Endothelial cell of umbilical vein (primary cell): ENCODE results near the gene TPM1. TPM values are rescaled to one million over a fixed set of nuclear protein-coding genes. Genes with fewer than 3 reads are reported as not detected.

Experiments used
- BruUV-seq: library from RNA; stranded (reverse); fragments of 400-500 nt; replicated peaks from 2 replicates; lab custom pipeline; 2021; lab: Mats Ljungman, UMichigan
- CTCF ChIA-PET: fragments of 300-600, 350-600 bp; sonication (Branson Sonifier 250); formaldehyde crosslinking; loops from one replicate; lab custom pipeline; 2021; ENCODE audit warnings: antibody characterized with exemption, inconsistent platforms; lab: Charles Lee
- POLR2A ChIA-PET: fragments of 300-600, 350-600 bp; sonication (Branson Sonifier 250); formaldehyde crosslinking; loops from one replicate; lab custom pipeline; 2021; ENCODE audit warnings: antibody characterized with exemption, inconsistent platforms; lab: Charles Lee
- DNase-seq: peaks from one replicate; pipeline ENCODE4 v3.0.0-alpha.2; 2011; ENCODE audit warnings: low read depth, low spot score
- FAIRE-seq: peaks from 2 replicates; lab custom pipeline; 2011; peaks lifted over from hg19 to GRCh38; lab: Jason Lieb, UNC
- H2AFZ ChIP-seq: 2 replicates; pipeline ENCODE4 v1.6.0; 2012; ENCODE audit warnings: low read depth, low read length, control low read depth, inconsistent platforms
- H3K27ac ChIP-seq: 2 replicates; pipeline ENCODE4 v1.5.1; 2011; ENCODE audit warnings: low read depth, mild to moderate bottlenecking, control low read depth, low read length, moderate library complexity; ENCODE audit not compliant: insufficient read depth
- H3K27me3 ChIP-seq, 2 experiments: 2 replicates each; pipeline versions ENCODE4 v1.6.0 to v1.6.1; 2011; ENCODE audit warnings: low read length in 2 of 2, mixed read lengths in 1 of 2; ENCODE audit not compliant: control insufficient read depth in 2 of 2, insufficient read depth in 2 of 2
- H3K36me3 ChIP-seq, 2 experiments: 2 replicates in 1 of 2; 3 replicates in 1 of 2; pipeline ENCODE4 v1.5.1; 2011; ENCODE audit warnings: low read length in 2 of 2, mild to moderate bottlenecking in 1 of 2, moderate library complexity in 1 of 2; ENCODE audit not compliant: control insufficient read depth in 2 of 2, insufficient read depth in 2 of 2; ENCODE audit errors: extremely low read depth in 1 of 2
- H3K4me1 ChIP-seq: 3 replicates; pipeline ENCODE4 v1.5.1; 2011; ENCODE audit warnings: mild to moderate bottlenecking, low read length; ENCODE audit not compliant: control insufficient read depth, insufficient read depth; ENCODE audit errors: extremely low read depth
- H3K4me2 ChIP-seq: 2 replicates; pipeline ENCODE4 v1.6.1; 2011; ENCODE audit warnings: low read length, control low read depth, mixed read lengths; ENCODE audit not compliant: insufficient read depth
- H3K4me3 ChIP-seq, 3 experiments: fragments of 200-600 bp in 1 of 3; sonication (generic), shearing (Covaris generic) in 1 of 3; replicated peaks in 1 of 3; 2 replicates each; pipeline ENCODE4 v1.5.1; 2011 to 2016; ENCODE audit warnings: control low read depth in 3 of 3, low read length in 3 of 3, mild to moderate bottlenecking in 2 of 3, inconsistent platforms in 1 of 3, low read depth in 1 of 3, moderate library complexity in 1 of 3; ENCODE audit not compliant: insufficient read depth in 1 of 3
- H3K79me2 ChIP-seq: 2 replicates; pipeline ENCODE4 v1.6.0; 2012; ENCODE audit warnings: low read length, inconsistent platforms; ENCODE audit not compliant: control insufficient read depth, insufficient read depth
- H3K9ac ChIP-seq: replicated peaks from 2 replicates; pipeline ENCODE3; 2011; ENCODE audit warnings: low read length, control low read depth; ENCODE audit not compliant: insufficient read depth; ENCODE audit errors: extremely low read depth
- H3K9me1 ChIP-seq: replicated peaks from 3 replicates; pipeline ENCODE4 v1.6.0; 2011; ENCODE audit warnings: mild to moderate bottlenecking, low read length; ENCODE audit not compliant: control insufficient read depth, insufficient read depth; ENCODE audit errors: extremely low read depth
- H3K9me3 ChIP-seq: replicated peaks from 2 replicates; pipeline ENCODE4 v1.5.1; 2012; ENCODE audit warnings: low read length, inconsistent platforms; ENCODE audit not compliant: control insufficient read depth, insufficient read depth
- H4K20me1 ChIP-seq: replicated peaks from 2 replicates; pipeline ENCODE3; 2011; ENCODE audit warnings: mild to moderate bottlenecking, low read length; ENCODE audit not compliant: control insufficient read depth, insufficient read depth; ENCODE audit errors: extremely low read depth
- EZH2 ChIP-seq: IDR thresholded peaks from 2 replicates; pipeline ENCODE4 v1.6.1; 2012; ENCODE audit warnings: borderline replicate concordance, low read depth, mild to moderate bottlenecking, moderate library complexity, low read length, inconsistent platforms; ENCODE audit not compliant: severe bottlenecking
- FOS ChIP-seq: IDR thresholded peaks from 2 replicates; pipeline ENCODE4 v1.6.1; 2011; ENCODE audit warnings: mild to moderate bottlenecking, low read length, moderate library complexity, borderline replicate concordance; ENCODE audit not compliant: insufficient read depth
- GATA2 ChIP-seq: IDR thresholded peaks from 2 replicates; pipeline ENCODE4 v1.7.0; 2011; ENCODE audit warnings: low read depth, mild to moderate bottlenecking, moderate library complexity, mixed read lengths, low read length; ENCODE audit not compliant: insufficient read length, insufficient read depth
- JUN ChIP-seq: IDR thresholded peaks from 2 replicates; pipeline ENCODE4 v1.6.1; 2011; ENCODE audit warnings: borderline replicate concordance, low read depth; ENCODE audit not compliant: insufficient read length, insufficient read depth
- MYC ChIP-seq: IDR thresholded peaks from one replicate; pipeline ENCODE4 v1.6.1; 2011; ENCODE audit warnings: mild to moderate bottlenecking, low read depth, low read length
- POLR2A ChIP-seq: IDR thresholded peaks from 2 replicates; pipeline ENCODE4 v1.6.1; 2012; ENCODE audit warnings: low read depth, mild to moderate bottlenecking, control low read depth, low read length
- POLR2AphosphoS5 ChIP-seq: IDR thresholded peaks from 2 replicates; pipeline ENCODE4 v1.6.1; 2012; ENCODE audit warnings: low read depth, mild to moderate bottlenecking, control low read depth, low read length, moderate library complexity; ENCODE audit not compliant: insufficient read depth
- dilution Hi-C: fragments of 300-500 bp; cut with MboI; formaldehyde crosslinking; loops from one replicate; pipeline ENCODE4 v1.15.0; 2019; ENCODE audit warnings: low sequenced_read_pairs; ENCODE audit not compliant: extremely low pct_ligation_motif_present
- intact Hi-C: fragments of 100-400 bp; cut with micrococcal nuclease; formaldehyde crosslinking; loops from one replicate; pipeline ENCODE4 v1.10.0; 2022
- polyA plus RNA-seq, 4 experiments: library from polyadenylated mRNA; depleted of rRNA in 3 of 4; stranded (reverse) in 3 of 4; unstranded in 1 of 4; fragments of >200 nt; gene quantifications; 2 replicates each; pipeline versions ENCODE4 v1.2.1 to v1.2.3, GENCODE V29; 2011 to 2012; ENCODE audit warnings: missing spikeins in 1 of 4
- total RNA-seq: library from RNA; stranded (reverse); gene quantifications from 2 replicates; pipeline ENCODE4 v1.2.3, GENCODE V29; 2021
- TF ChIP-seq, protein P1 (sequence below), 2 donors: IDR thresholded peaks; 1 replicate in 1 of 2; 2 replicates in 1 of 2; pipeline ENCODE4 v1.5.1; 2011; ENCODE audit warnings: low read length in 2 of 2, mild to moderate bottlenecking in 2 of 2, moderate library complexity in 2 of 2, control low read depth in 1 of 2, inconsistent platforms in 1 of 2, low read depth in 1 of 2; ENCODE audit not compliant: insufficient read depth in 1 of 2; ENCODE audit errors: extremely low read depth in 1 of 2
- TF ChIP-seq, protein P2 (sequence below): IDR thresholded peaks from 2 replicates; pipeline ENCODE4 v1.6.1; 2011; ENCODE audit not compliant: insufficient read depth, insufficient read length

TPM1 gene
- total and polyA plus RNA-seq, 2 donors (not counting 3 experiments of a cell fraction or from before 2014, with no cell fraction given) = 518 to 558 TPM

- ChIA-PET POLR2A (no interaction called here), CTCF (no interaction called here)
- intact Hi-C loops = no loop called here
- no peaks in the 10 kb centered on the region for H3K4me1 ChIP-seq
- BruUV-seq = no TSS peak
- DNase-seq (no peak), FAIRE-seq (no peak)
- no peaks in the 10 kb centered on the region for H3K79me2 ChIP-seq
- no peak overlapping the region for H3K9ac ChIP-seq
- no peak overlapping the region for H3K4me3 ChIP-seq
- no peaks in the 10 kb centered on the region for H3K9me3 ChIP-seq
- H3K27ac ChIP-seq = no peak overlapping the region
- no peaks in the 10 kb centered on the region for H3K9me1 ChIP-seq
- dilution Hi-C loops = no loop called here
- H3K27me3 ChIP-seq = no peaks in the 10 kb centered on the region
- no peaks in the 10 kb centered on the region for H3K36me3 ChIP-seq
- H2AFZ ChIP-seq = no peak overlapping the region
- H4K20me1 ChIP-seq = no peaks in the 10 kb centered on the region
- TF ChIP-seq FOS = peak; percentile 7
- TF ChIP-seq, protein P1, sequence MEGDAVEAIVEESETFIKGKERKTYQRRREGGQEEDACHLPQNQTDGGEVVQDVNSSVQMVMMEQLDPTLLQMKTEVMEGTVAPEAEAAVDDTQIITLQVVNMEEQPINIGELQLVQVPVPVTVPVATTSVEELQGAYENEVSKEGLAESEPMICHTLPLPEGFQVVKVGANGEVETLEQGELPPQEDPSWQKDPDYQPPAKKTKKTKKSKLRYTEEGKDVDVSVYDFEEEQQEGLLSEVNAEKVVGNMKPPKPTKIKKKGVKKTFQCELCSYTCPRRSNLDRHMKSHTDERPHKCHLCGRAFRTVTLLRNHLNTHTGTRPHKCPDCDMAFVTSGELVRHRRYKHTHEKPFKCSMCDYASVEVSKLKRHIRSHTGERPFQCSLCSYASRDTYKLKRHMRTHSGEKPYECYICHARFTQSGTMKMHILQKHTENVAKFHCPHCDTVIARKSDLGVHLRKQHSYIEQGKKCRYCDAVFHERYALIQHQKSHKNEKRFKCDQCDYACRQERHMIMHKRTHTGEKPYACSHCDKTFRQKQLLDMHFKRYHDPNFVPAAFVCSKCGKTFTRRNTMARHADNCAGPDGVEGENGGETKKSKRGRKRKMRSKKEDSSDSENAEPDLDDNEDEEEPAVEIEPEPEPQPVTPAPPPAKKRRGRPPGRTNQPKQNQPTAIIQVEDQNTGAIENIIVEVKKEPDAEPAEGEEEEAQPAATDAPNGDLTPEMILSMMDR (IDR thresholded peaks at IDR 0.05; ENCODE audit: extremely low read depth in 1 of 2, insufficient read depth in 1 of 2, low read depth in 1 of 2, low read length in 2 of 2) = no peak
- no peak overlapping the region for H3K4me2 ChIP-seq
Observed at GRCh38 chr15:62994975-62995681, 47.4 kb upstream of the TPM1 start.

GRCh38 chr15:62997441-62997840, 45.1 kb upstream of the TPM1 start:
- dilution Hi-C loops (no loop called here), intact Hi-C loops (no loop called here)
- Histone ChIP-seq H2AFZ (no peak overlapping the region), H3K27me3 (no peaks in the 10 kb centered on the region), H3K4me3 (no peak overlapping the region), H3K9ac (no peak overlapping the region), H3K36me3 (no peaks in the 10 kb centered on the region), H3K4me1 (no peaks in the 10 kb centered on the region), H4K20me1 (no peaks in the 10 kb centered on the region), H3K79me2 (no peaks in the 10 kb centered on the region), H3K9me1 (no peaks in the 10 kb centered on the region), H3K4me2 (no peak overlapping the region), H3K27ac (no peak overlapping the region), H3K9me3 (no peaks in the 10 kb centered on the region)
- CTCF ChIA-PET = no interaction called here
- no TSS peak for BruUV-seq
- FAIRE-seq (no peak), DNase-seq (no peak)
- no peak for TF ChIP-seq POLR2A
- no peak for TF ChIP-seq GATA2
- TF ChIP-seq JUN = no peak
- TF ChIP-seq FOS = no peak
- TF ChIP-seq POLR2AphosphoS5 = no peak
- no peak for TF ChIP-seq EZH2
- TF ChIP-seq, protein P2, sequence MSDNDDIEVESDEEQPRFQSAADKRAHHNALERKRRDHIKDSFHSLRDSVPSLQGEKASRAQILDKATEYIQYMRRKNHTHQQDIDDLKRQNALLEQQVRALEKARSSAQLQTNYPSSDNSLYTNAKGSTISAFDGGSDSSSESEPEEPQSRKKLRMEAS = no peak
- TF ChIP-seq MYC = no peak
- TF ChIP-seq, protein P1 (IDR thresholded peaks at IDR 0.05; ENCODE audit: extremely low read depth in 1 of 2, insufficient read depth in 1 of 2, low read depth in 1 of 2, low read length in 2 of 2) = no peak
- POLR2A ChIA-PET = no interaction called here
